GM12878 (cell line): ENCODE measurements around the gene EIF2D. TPM values are rescaled to one million over a fixed set of nuclear protein-coding genes. Genes with fewer than 3 reads are reported as not detected.

Experiments
- ATAC-seq: fragments of 200-7000 bp; cut with Tn5 transposase; 3 replicates; pipeline ENCODE4 v1.9.1; 2020; ENCODE audit warnings: mild to moderate bottlenecking, moderate library complexity
- BruUV-seq: library from RNA; stranded (reverse); fragments of 400-500 nt; replicated peaks from 2 replicates; lab custom pipeline; 2021; lab: Mats Ljungman, UMichigan
- CTCF ChIA-PET: fragments of 300-600 bp; sonication (Branson Sonifier 250); formaldehyde crosslinking; extraction: SDS; loops from one replicate; lab custom pipeline; 2021; ENCODE audit warnings: inconsistent platforms; lab: Yijun Ruan, JAX
- POLR2A ChIA-PET: fragments of 350-600 bp; formaldehyde crosslinking; extraction: SDS; loops from one replicate; lab custom pipeline; 2021; ENCODE audit warnings: inconsistent platforms; lab: Charles Lee
- RAD21 ChIA-PET: fragments of 300-600 bp; sonication (Branson Sonifier 250); formaldehyde crosslinking; loops from one replicate; lab custom pipeline; 2023; ENCODE audit warnings: antibody characterized with exemption; ENCODE audit not compliant: unreplicated experiment; lab: Charles Lee
- SMC1A ChIA-PET: fragments of 300-600 bp; sonication (Branson Sonifier 250); formaldehyde crosslinking; loops from one replicate; lab custom pipeline; 2023; ENCODE audit not compliant: unreplicated experiment, uncharacterized antibody; lab: Charles Lee
- DNase-seq: peaks from one replicate; pipeline ENCODE4 v3.0.0-alpha.2; 2011; ENCODE audit warnings: low read depth, low spot score
- FAIRE-seq: peaks from 3 replicates; lab custom pipeline; 2011; peaks lifted over from hg19 to GRCh38; lab: Jason Lieb, UNC
- H2AFZ ChIP-seq: 2 replicates; pipeline ENCODE4 v1.6.0; 2011; ENCODE audit warnings: low read depth, low read length, control low read depth; ENCODE audit not compliant: control insufficient read depth
- H3K27ac ChIP-seq: 2 replicates; pipeline ENCODE4 v1.5.1; 2011; ENCODE audit warnings: control low read depth; ENCODE audit not compliant: control insufficient read depth, insufficient read depth
- H3K27me3 ChIP-seq, 2 experiments: replicated peaks in 1 of 2; 2 replicates each; pipeline versions ENCODE4 v1.6.0 to v1.6.1; 2011; ENCODE audit warnings: low read length in 1 of 2; ENCODE audit not compliant: control insufficient read depth in 2 of 2, insufficient read depth in 2 of 2
- H3K36me3 ChIP-seq, 2 experiments: 2 replicates each; pipeline ENCODE4 v1.5.1; 2011; ENCODE audit warnings: low read length in 1 of 2; ENCODE audit not compliant: control insufficient read depth in 2 of 2, insufficient read depth in 2 of 2
- H3K4me1 ChIP-seq: 2 replicates; pipeline ENCODE4 v1.6.1; 2011; ENCODE audit warnings: mild to moderate bottlenecking, low read length, moderate library complexity, mixed read lengths; ENCODE audit not compliant: control insufficient read depth, insufficient read depth
- H3K4me2 ChIP-seq: 2 replicates; pipeline ENCODE4 v1.6.0; 2011; ENCODE audit warnings: control low read depth; ENCODE audit not compliant: control insufficient read depth, insufficient read depth
- H3K4me3 ChIP-seq: fragments of 200-600 bp; sonication (generic); 2 replicates; pipeline ENCODE4 v1.5.1; 2016
- H3K79me2 ChIP-seq: 2 replicates; pipeline ENCODE4 v1.6.0; 2011; ENCODE audit warnings: low read length; ENCODE audit not compliant: control insufficient read depth, insufficient read depth
- H3K9ac ChIP-seq: 2 replicates; pipeline ENCODE4 v1.8.0; 2011; ENCODE audit warnings: low read length, control low read depth, mixed read lengths; ENCODE audit not compliant: control insufficient read depth, insufficient read depth
- H3K9me3 ChIP-seq: replicated peaks from 3 replicates; pipeline ENCODE4 v1.5.1; 2011; ENCODE audit warnings: mild to moderate bottlenecking, low read length; ENCODE audit not compliant: control insufficient read depth, insufficient read depth
- H4K20me1 ChIP-seq: 2 replicates; pipeline ENCODE4 v1.6.0; 2011; ENCODE audit not compliant: control insufficient read depth, insufficient read depth
- E4F1 ChIP-seq: fragments of 450-650 bp; IDR thresholded peaks from 2 replicates; pipeline ENCODE4 v1.6.1; 2018; ENCODE audit warnings: borderline replicate concordance, mild to moderate bottlenecking; ENCODE audit not compliant: partially characterized antibody
- LARP7 ChIP-seq: fragments of 450-650 bp; IDR thresholded peaks from 2 replicates; pipeline ENCODE4 v1.6.1; 2017; ENCODE audit warnings: mild to moderate bottlenecking
- NBN ChIP-seq: fragments of 450-650 bp; IDR thresholded peaks from 2 replicates; pipeline ENCODE4 v1.6.1; 2016
- NR2F1 ChIP-seq: fragments of 450-650 bp; conservative IDR thresholded peaks from 2 replicates; pipeline ENCODE4 v1.6.1; 2017; ENCODE audit warnings: mild to moderate bottlenecking
- RUNX3 ChIP-seq: IDR thresholded peaks from 2 replicates; pipeline ENCODE4 v1.6.1; 2012; ENCODE audit warnings: low read length, inconsistent platforms
- SPI1 ChIP-seq: IDR thresholded peaks from 2 replicates; pipeline ENCODE4 v1.6.1; 2011; ENCODE audit warnings: low read depth, mild to moderate bottlenecking, low read length, moderate library complexity, borderline replicate concordance; ENCODE audit not compliant: insufficient read depth
- TCF12 ChIP-seq: IDR thresholded peaks from 2 replicates; pipeline ENCODE4 v1.6.1; 2011; ENCODE audit warnings: low read depth, mild to moderate bottlenecking, low read length
- WGBS: methylation state at CpG from one replicate; pipeline ENCODE4 v1.1.6; 2016; ENCODE audit warnings: low lambda C conversion rate; ENCODE audit not compliant: insufficient replicate concordance, insufficient coverage; ENCODE audit errors: missing lambda C conversion rate; 5-methylcytosine and 5-hydroxymethylcytosine counted together
- in situ Hi-C: fragments of 300-500 bp; cut with MboI; formaldehyde crosslinking; loops from 9 replicates; pipeline ENCODE4 v1.14.3; 2018; ENCODE audit warnings: mixed read lengths
- intact Hi-C: fragments of 100-400 bp; cut with micrococcal nuclease; formaldehyde crosslinking; loops from one replicate; pipeline ENCODE4 v1.14.2; 2022; ENCODE audit not compliant: unreplicated experiment
- polyA plus RNA-seq, 11 experiments: library from polyadenylated mRNA; depleted of rRNA in 4 of 11; unstranded in 6 of 11; stranded (reverse) in 5 of 11; fragments of >200 nt; fragmentation: Nextera tagmentation in 4 of 11; fragmentation: Illumina TruSeq in 1 of 11; extraction: Ambion mirVana in 4 of 11; extraction: Trizol in 1 of 11; gene quantifications; 1 replicate in 1 of 11; 2 replicates in 10 of 11; pipeline versions ENCODE4 v1.2.1 to v1.2.3, GENCODE V29; 2011 to 2016; ENCODE audit warnings: inconsistent platforms in 2 of 11, missing spikeins in 2 of 11, low read depth in 1 of 11
- total RNA-seq, 4 experiments: library from RNA; depleted of rRNA in 3 of 4; stranded (reverse); fragments of >200 nt in 3 of 4; fragmentation: Illumina TruSeq in 1 of 4; extraction: Trizol in 1 of 4; gene quantifications; 2 replicates each; pipeline versions ENCODE4 v1.2.1 to v1.2.3, GENCODE V29; 2013 to 2021
- TF ChIP-seq, protein P1 (sequence below): fragments of 450-650 bp; IDR thresholded peaks from 2 replicates; pipeline ENCODE4 v1.6.1; 2017; ENCODE audit warnings: borderline replicate concordance

EIF2D gene
- total and polyA plus RNA-seq, 10 of the 15 experiments (the other 5 are each of a cell fraction or from before 2014, with no cell fraction given) = 65.2 to 133 (median 79.0) TPM

- H3K4me1 ChIP-seq = peaks cover 16% of the 10 kb centered on the region
- H3K4me2 ChIP-seq = no peak overlapping the region; the same call in 1 of the 2 replicates
- in situ Hi-C loops = no loop called here
- ChIA-PET SMC1A (interaction anchor here (1.0 to 14.7 kb wide), 12 partner anchors 8 to 322 kb away, joined by 3 to 301 read pairs (median 13); partner anchors contain the start of gene DYRK3), RAD21 (interaction anchor here (0.8 to 6.8 kb wide), 11 partner anchors 13 to 322 kb away, joined by 3 to 138 read pairs (median 4); partner anchors contain the start of gene DYRK3), CTCF (interaction anchor here (1.1 to 28.3 kb wide), 14 partner anchors 11 to 322 kb away, joined by 3 to 1150 read pairs (median 14); partner anchors contain the start of genes DYRK3 and EIF2D), POLR2A (interaction anchor here (1.0 to 3.1 kb wide), 4 partner anchors 17 to 52 kb away, joined by 3 to 10 read pairs (median 4); partner anchors contain the start of gene DYRK3)
- ATAC-seq (no peak), FAIRE-seq (no peak), DNase-seq (no peak)
- H3K79me2 ChIP-seq = no peaks in the 10 kb centered on the region
- no peak overlapping the region for H3K9ac ChIP-seq
- no peak overlapping the region for H3K4me3 ChIP-seq
- H3K27me3 ChIP-seq = no peaks in the 10 kb centered on the region
- H3K9me3 ChIP-seq = no peaks in the 10 kb centered on the region
- intact Hi-C loops = loop anchor here (5.0 kb wide), 1 partner anchor 168 kb away; no protein-coding TSS in a partner anchor
- H3K27ac ChIP-seq = no peak overlapping the region
- no peaks in the 10 kb centered on the region for H3K36me3 ChIP-seq
- 69% methylated on average over 4 of the region's 4 CpGs for WGBS
- TF ChIP-seq TCF12 (peak; percentile 50; the same call in 1 of the 2 replicates), NBN (no peak), RUNX3 (peak; percentile 34; the same call in 1 of the 2 replicates)
- TF ChIP-seq, all 136 proteins: peak for 2
- no peak overlapping the region for H2AFZ ChIP-seq
- BruUV-seq = no TSS peak
- no peaks in the 10 kb centered on the region for H4K20me1 ChIP-seq
Observed at GRCh38 chr1:206660136-206660535, 47.9 kb upstream of the EIF2D start.

- RAD21 ChIA-PET = interaction anchor here (0.9 to 5.3 kb wide), 16 partner anchors 9 to 323 kb away, joined by 3 to 42 read pairs (median 4); partner anchors contain the start of gene DYRK3
- no peak overlapping the region for H3K27ac ChIP-seq
- no peaks in the 10 kb centered on the region for H3K9me3 ChIP-seq
- FAIRE-seq = no peak
- no peaks in the 10 kb centered on the region for H3K79me2 ChIP-seq
- no peak for DNase-seq
- no peaks in the 10 kb centered on the region for H4K20me1 ChIP-seq
- no peaks in the 10 kb centered on the region for H3K27me3 ChIP-seq
- TF ChIP-seq, protein P1, sequence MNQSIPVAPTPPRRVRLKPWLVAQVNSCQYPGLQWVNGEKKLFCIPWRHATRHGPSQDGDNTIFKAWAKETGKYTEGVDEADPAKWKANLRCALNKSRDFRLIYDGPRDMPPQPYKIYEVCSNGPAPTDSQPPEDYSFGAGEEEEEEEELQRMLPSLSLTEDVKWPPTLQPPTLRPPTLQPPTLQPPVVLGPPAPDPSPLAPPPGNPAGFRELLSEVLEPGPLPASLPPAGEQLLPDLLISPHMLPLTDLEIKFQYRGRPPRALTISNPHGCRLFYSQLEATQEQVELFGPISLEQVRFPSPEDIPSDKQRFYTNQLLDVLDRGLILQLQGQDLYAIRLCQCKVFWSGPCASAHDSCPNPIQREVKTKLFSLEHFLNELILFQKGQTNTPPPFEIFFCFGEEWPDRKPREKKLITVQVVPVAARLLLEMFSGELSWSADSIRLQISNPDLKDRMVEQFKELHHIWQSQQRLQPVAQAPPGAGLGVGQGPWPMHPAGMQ = no peak
- TF ChIP-seq NR2F1 = no peak
- no peak for TF ChIP-seq SPI1
- no peak for TF ChIP-seq LARP7
- no peak for TF ChIP-seq E4F1
- no peak overlapping the region for H3K4me2 ChIP-seq
- BruUV-seq = no TSS peak
- POLR2A ChIA-PET = interaction anchor here (0.7 to 3.1 kb wide), 5 partner anchors 22 to 163 kb away, joined by 3 to 10 read pairs (median 4); partner anchors contain the start of gene DYRK3
- CTCF ChIA-PET = interaction anchor here (0.6 to 28.3 kb wide), 27 partner anchors 11 to 884 kb away, joined by 3 to 1150 read pairs (median 6); partner anchors contain the start of genes DYRK3, EIF2D, MAPKAPK2 and RASSF5
- no peak for ATAC-seq
- intact Hi-C loops = no loop called here
- H3K4me3 ChIP-seq = no peak overlapping the region
- in situ Hi-C loops = no loop called here
- SMC1A ChIA-PET = interaction anchor here (0.6 to 14.7 kb wide), 17 partner anchors 10 to 324 kb away, joined by 3 to 301 read pairs (median 4); partner anchors contain the start of gene DYRK3
- H3K4me1 ChIP-seq = peaks cover 14% of the 10 kb centered on the region
- no peak overlapping the region for H2AFZ ChIP-seq
- no peak overlapping the region for H3K9ac ChIP-seq
- WGBS = 33% methylated on average over 7 of the region's 7 CpGs
- H3K36me3 ChIP-seq = no peaks in the 10 kb centered on the region
Observed at GRCh38 chr1:206658981-206659273, 46.7 kb upstream of the EIF2D start.
